HG02840 (cell line): Measurements from ENCODE around the gene IL17A.
A peak's percentile ranks its signal among the peaks of the same experiment; 100 is the strongest.

Experiments used
- ATAC-seq: cut with Tn5 transposase; IDR thresholded peaks from one replicate; pipeline ENCODE4 v1.9.1; 2021; ENCODE audit warnings: mild to moderate bottlenecking, moderate library complexity, moderate number of reproducible peaks; ENCODE audit not compliant: unreplicated experiment, low FRiP score

The IL17A gene

GRCh38 chr6:52210227-52210626 is 24.1 kb downstream of the IL17A start:
- peak; percentile 69 for ATAC-seq

- no peak for ATAC-seq
Measured at GRCh38 chr6:52213127-52213526, 27.0 kb downstream of the IL17A start.

- no peak for ATAC-seq
Measured at GRCh38 chr6:52215787-52216186, 29.6 kb downstream of the IL17A start.

GRCh38 chr6:52216932-52217575 is 30.9 kb downstream of the IL17A start:
- no peak for ATAC-seq

GRCh38 chr6:52217761-52218160 is 31.6 kb downstream of the IL17A start:
- no peak for ATAC-seq

GRCh38 chr6:52221302-52221701 is 35.1 kb downstream of the IL17A start:
- no peak for ATAC-seq

- peak; percentile 100 for ATAC-seq
Measured at GRCh38 chr6:52227495-52227894, 41.3 kb downstream of the IL17A start.

- ATAC-seq: no peak
Measured at GRCh38 chr6:52230685-52231084, 44.5 kb downstream of the IL17A start.

GRCh38 chr6:52231406-52232127 is 45.4 kb downstream of the IL17A start:
- ATAC-seq: no peak

GRCh38 chr6:52233005-52233404 is 46.8 kb downstream of the IL17A start:
- no peak for ATAC-seq

- peak; percentile 62 for ATAC-seq
Measured at GRCh38 chr6:52233975-52234823, 48.0 kb downstream of the IL17A start.
